PC-9 (cell line): ENCODE results near the gene POMT1. TPM values are rescaled to one million over a fixed set of nuclear protein-coding genes. Genes with fewer than 3 reads are reported as not detected.

Experiments
- BruUV-seq: library from RNA; stranded (reverse); fragments of 400-500 nt; replicated peaks from 2 replicates; lab custom pipeline; 2021; lab: Mats Ljungman, UMichigan
- CTCF ChIA-PET: fragments of 300-600 bp; sonication (Branson Sonifier 250); formaldehyde crosslinking; loops from one replicate; lab custom pipeline; 2022; ENCODE audit warnings: antibody characterized with exemption; lab: Charles Lee
- POLR2A ChIA-PET: fragments of 300-600 bp; sonication (Branson Sonifier 250); formaldehyde crosslinking; loops from one replicate; lab custom pipeline; 2022; ENCODE audit warnings: antibody characterized with exemption; ENCODE audit not compliant: unreplicated experiment; lab: Charles Lee
- DNase-seq, 2 experiments: peaks; one replicate each; pipeline versions ENCODE4 v3.0.0 to v3.0.0-alpha.2; 2015 to 2022; ENCODE audit warnings: mixed read lengths in 1 of 2
- H2AFZ ChIP-seq: fragments of 200-600 bp; sonication (generic); 2 replicates; pipeline ENCODE4 v1.8.1; 2017; ENCODE audit warnings: antibody characterized with exemption
- H3F3A ChIP-seq: fragments of 200-600 bp; sonication (generic); 2 replicates; pipeline ENCODE4 v1.8.1; 2017; ENCODE audit warnings: antibody characterized with exemption, mild to moderate bottlenecking, low read depth; ENCODE audit not compliant: insufficient read depth
- H3K27ac ChIP-seq: fragments of 200-600 bp; sonication (generic); 2 replicates; pipeline ENCODE4 v1.6.1; 2016; ENCODE audit warnings: mixed run types
- H3K27me3 ChIP-seq: fragments of 200-600 bp; sonication (generic); 2 replicates; pipeline ENCODE4 v1.6.1; 2016; ENCODE audit warnings: low read depth, mixed run types; ENCODE audit not compliant: insufficient read depth
- H3K36me3 ChIP-seq: fragments of 200-600 bp; sonication (generic); 2 replicates; pipeline ENCODE4 v1.6.1; 2016; ENCODE audit warnings: low read depth, mixed run types
- H3K4me1 ChIP-seq: fragments of 200-600 bp; sonication (generic); replicated peaks from 2 replicates; pipeline ENCODE4 v1.6.1; 2016; ENCODE audit warnings: mixed run types; ENCODE audit not compliant: insufficient read depth
- H3K4me2 ChIP-seq: fragments of 200-600 bp; sonication (generic); 2 replicates; pipeline ENCODE4 v1.6.1; 2017; ENCODE audit warnings: mixed run types
- H3K4me3 ChIP-seq: fragments of 200-600 bp; sonication (generic); 2 replicates; pipeline ENCODE4 v1.6.1; 2016; ENCODE audit warnings: mixed run types
- H3K79me2 ChIP-seq: fragments of 200-600 bp; sonication (generic); 2 replicates; pipeline ENCODE4 v1.6.1; 2017; ENCODE audit warnings: low read depth, mixed run types
- H3K9me2 ChIP-seq: fragments of 200-600 bp; sonication (generic); 2 replicates; pipeline ENCODE4 v1.8.1; 2017; ENCODE audit warnings: mild to moderate bottlenecking; ENCODE audit not compliant: insufficient read depth
- H3K9me3 ChIP-seq: fragments of 200-600 bp; sonication (generic); 2 replicates; pipeline ENCODE4 v1.8.1; 2016; ENCODE audit warnings: low read depth; ENCODE audit not compliant: insufficient read depth
- H4K20me1 ChIP-seq: fragments of 200-600 bp; sonication (generic); 2 replicates; pipeline ENCODE4 v1.8.1; 2017; ENCODE audit not compliant: insufficient read depth
- CTCF ChIP-seq: fragments of 200-600 bp; sonication (generic); conservative IDR thresholded peaks from 2 replicates; pipeline ENCODE4 v1.6.1; 2017; ENCODE audit warnings: mixed run types, antibody characterized with exemption, mild to moderate bottlenecking, moderate library complexity
- EZH2 ChIP-seq: fragments of 200-600 bp; sonication (generic); IDR thresholded peaks from 2 replicates; pipeline ENCODE4 v1.8.0; 2017; ENCODE audit warnings: antibody characterized with exemption, low read depth
- intact Hi-C: fragments of 100-400 bp; cut with micrococcal nuclease; formaldehyde crosslinking; loops from one replicate; pipeline ENCODE4 v1.10.0; 2022; ENCODE audit not compliant: unreplicated experiment
- total RNA-seq: library from RNA; stranded (reverse); gene quantifications from 2 replicates; pipeline ENCODE4 v1.2.3, GENCODE V29; 2021

Gene POMT1
- total RNA-seq, 1 experiment from 2014 or later: 35.3 TPM

DNA sequence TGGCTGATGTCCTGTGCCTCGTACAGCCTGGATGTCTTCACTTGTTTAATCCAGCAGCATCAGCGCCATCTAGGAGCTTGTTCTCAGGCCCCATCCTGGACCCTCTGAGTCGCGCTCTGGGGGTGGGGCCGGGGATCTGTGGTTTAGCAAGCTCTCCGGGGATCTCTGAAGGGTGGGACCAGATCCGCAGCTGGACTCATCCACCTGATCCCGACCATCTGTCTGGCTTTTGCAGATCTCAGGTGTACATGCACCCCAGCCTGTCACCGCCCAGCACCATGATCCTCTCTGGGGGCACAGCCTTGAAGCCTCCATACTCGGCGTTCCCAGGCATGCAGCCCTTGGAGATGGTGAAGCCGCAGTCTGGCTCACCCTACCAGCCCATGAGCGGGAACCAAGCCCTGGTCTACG, 15.1 kb upstream of the POMT1 start:
- no peaks in the 10 kb centered on the region for H3K4me1 ChIP-seq
- H3F3A ChIP-seq: no peaks in the 10 kb centered on the region; the same call in 1 of the 2 replicates
- no peaks in the 10 kb centered on the region for H3K79me2 ChIP-seq
- no peak overlapping the region for H3K4me2 ChIP-seq
- BruUV-seq: no TSS peak
- H3K27ac ChIP-seq: no peak overlapping the region
- no peaks in the 10 kb centered on the region for H3K9me3 ChIP-seq
- H3K9me2 ChIP-seq: no peaks in the 10 kb centered on the region
- peaks cover 25% of the 10 kb centered on the region for H3K36me3 ChIP-seq
- peaks cover 24% of the 10 kb centered on the region for H4K20me1 ChIP-seq
- no peaks in the 10 kb centered on the region for H3K27me3 ChIP-seq
- intact Hi-C loops: no loop called here
- ChIA-PET POLR2A (interaction anchor here (0.6 kb wide), 1 partner anchor 72 kb away, joined by 3 read pairs; no protein-coding TSS in a partner anchor), CTCF (no interaction called here)
- H3K4me3 ChIP-seq: no peak overlapping the region
- TF ChIP-seq EZH2 (no peak), CTCF (no peak)
- DNase-seq: no peak
- H2AFZ ChIP-seq: no peak overlapping the region

DNA sequence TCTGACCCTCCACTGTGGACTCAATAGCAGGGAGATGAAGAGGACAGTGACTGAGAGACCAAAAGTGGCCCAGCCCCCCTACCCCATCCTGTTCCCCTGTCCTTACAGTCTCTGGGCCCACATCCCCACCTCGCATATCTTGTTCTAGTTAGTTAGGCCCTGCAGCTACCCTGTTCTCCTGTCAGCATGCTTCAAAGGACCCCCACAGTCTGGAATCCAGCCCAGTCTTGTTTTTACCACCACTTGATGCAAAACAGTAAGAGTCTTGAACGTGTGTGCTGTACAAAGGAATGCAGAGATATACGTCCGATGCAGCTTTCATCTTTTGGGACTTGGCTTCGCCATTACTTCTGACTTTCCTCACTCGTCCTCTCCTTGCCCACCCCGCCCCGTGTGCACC, 12.2 kb upstream of the POMT1 start:
- peaks cover 15% of the 10 kb centered on the region; the same call in 1 of the 2 replicates for H3K36me3 ChIP-seq
- intact Hi-C loops: no loop called here
- H4K20me1 ChIP-seq: peaks cover 27% of the 10 kb centered on the region
- POLR2A ChIA-PET: no interaction called here
- H3K9me2 ChIP-seq: no peaks in the 10 kb centered on the region
- no peaks in the 10 kb centered on the region for H3K4me1 ChIP-seq
- H3K79me2 ChIP-seq: no peaks in the 10 kb centered on the region
- BruUV-seq: no TSS peak
- CTCF ChIA-PET: no interaction called here
- H3K27me3 ChIP-seq: no peaks in the 10 kb centered on the region
- H3F3A ChIP-seq: no peaks in the 10 kb centered on the region
- no peak overlapping the region for H3K4me3 ChIP-seq
- no peak overlapping the region for H2AFZ ChIP-seq
- DNase-seq: no peak
- H3K4me2 ChIP-seq: no peak overlapping the region
- H3K9me3 ChIP-seq: no peaks in the 10 kb centered on the region
- no peak overlapping the region for H3K27ac ChIP-seq
- no peak for TF ChIP-seq CTCF
- no peak for TF ChIP-seq EZH2

- Histone ChIP-seq H3K4me2 (no peak overlapping the region), H4K20me1 (peaks cover 27% of the 10 kb centered on the region), H3K4me3 (no peak overlapping the region), H3K36me3 (peaks cover 14% of the 10 kb centered on the region; the same call in 1 of the 2 replicates), H3K9me3 (no peaks in the 10 kb centered on the region), H3K79me2 (no peaks in the 10 kb centered on the region), H3K4me1 (no peaks in the 10 kb centered on the region), H3F3A (no peaks in the 10 kb centered on the region), H2AFZ (no peak overlapping the region), H3K27ac (no peak overlapping the region), H3K9me2 (no peaks in the 10 kb centered on the region), H3K27me3 (no peaks in the 10 kb centered on the region)
- ChIA-PET POLR2A (no interaction called here), CTCF (no interaction called here)
- DNase-seq: no peak
- intact Hi-C loops: no loop called here
- TF ChIP-seq CTCF (no peak), EZH2 (no peak)
- no TSS peak for BruUV-seq
These were observed 11.6 kb upstream of the POMT1 start for GRCh38 chr9:131491001-131491710.
